DMS153 (cell line): ENCODE measurements around the gene HS2ST1.
"Not testable (repeated sequence)": the region's sequence is repeated elsewhere in the genome, so short reads cannot be mapped to it uniquely, and the experiment has no call there.

Experiments used
- DNase-seq: peaks from one replicate; lab custom pipeline; 2025; lab: John Stamatoyannopoulos, UW

The HS2ST1 gene

GRCh38 chr1:86925742-86926141 is 11.3 kb downstream of the HS2ST1 start:
- no peak for DNase-seq

GRCh38 chr1:86926883-86927282 is 12.4 kb downstream of the HS2ST1 start:
- DNase-seq, result no peak

GRCh38 chr1:86928819-86929218 is 14.4 kb downstream of the HS2ST1 start:
- DNase-seq, result no peak

DNA sequence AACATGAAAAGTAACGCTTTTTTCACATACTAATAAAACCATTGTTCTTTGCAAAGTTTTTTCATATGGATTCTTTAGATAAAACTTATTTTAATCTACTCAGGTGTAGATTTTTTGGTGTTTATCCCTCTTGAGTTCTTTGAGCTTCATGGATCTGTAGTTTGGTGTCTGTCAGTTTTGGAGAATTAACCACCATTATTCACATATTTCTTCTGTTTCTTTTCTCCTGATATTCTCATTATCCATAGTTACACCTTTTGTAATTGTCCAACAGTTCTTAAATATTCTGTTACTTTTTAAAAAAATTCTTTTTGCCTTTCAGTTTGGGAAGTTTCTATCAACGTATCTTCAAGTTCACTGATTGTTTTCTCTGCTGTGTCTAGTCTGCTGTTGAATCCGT is 18.6 kb downstream of the HS2ST1 start:
- DNase-seq, result no peak

GRCh38 chr1:86933562-86934377 is 19.3 kb downstream of the HS2ST1 start:
- peak; percentile 23 for DNase-seq

DNA sequence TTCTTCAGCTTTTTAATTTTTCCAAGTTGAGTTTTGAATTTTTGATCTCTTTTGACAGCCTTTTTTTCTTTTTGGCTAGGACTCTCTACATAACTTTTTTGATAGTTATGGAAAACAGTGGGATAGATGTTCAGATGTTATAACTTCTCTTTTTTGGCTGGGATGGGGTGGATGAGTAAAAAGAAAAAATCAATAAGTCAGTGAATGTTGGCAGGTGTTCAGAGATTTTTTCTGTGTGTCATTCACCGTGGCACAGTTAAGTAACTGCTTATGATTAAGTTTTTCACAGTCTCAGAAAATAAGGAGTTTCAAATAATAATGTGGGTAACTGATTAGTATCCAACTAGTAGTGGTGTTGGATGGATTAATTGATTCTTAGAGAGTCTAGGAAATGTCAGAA is 24.0 kb downstream of the HS2ST1 start:
- DNase-seq, result no peak

- DNase-seq, result no peak
Measured at GRCh38 chr1:86938855-86939254, 24.4 kb downstream of the HS2ST1 start.

GRCh38 chr1:86939406-86939805 is 25.0 kb downstream of the HS2ST1 start:
- DNase-seq, result no peak

DNA sequence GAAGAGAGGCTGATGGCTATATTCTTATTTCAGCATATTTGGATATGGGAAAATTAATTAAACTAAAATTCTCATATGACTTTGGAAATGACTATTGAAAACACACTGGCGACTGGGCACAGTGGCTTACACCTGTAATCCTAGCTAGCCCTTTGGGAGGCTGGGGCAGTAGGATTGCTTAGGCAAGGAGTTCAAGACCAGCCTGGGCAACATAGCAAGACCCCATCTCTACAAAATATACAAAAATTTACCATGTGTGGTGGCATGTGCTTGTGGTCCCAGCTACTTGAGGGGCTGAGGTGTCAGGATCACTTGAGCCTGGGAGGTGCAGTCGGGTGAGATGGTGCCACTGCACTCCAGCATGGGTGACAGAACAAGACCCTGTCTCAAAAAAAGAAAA is 26.2 kb downstream of the HS2ST1 start:
- DNase-seq, result no peak

DNA sequence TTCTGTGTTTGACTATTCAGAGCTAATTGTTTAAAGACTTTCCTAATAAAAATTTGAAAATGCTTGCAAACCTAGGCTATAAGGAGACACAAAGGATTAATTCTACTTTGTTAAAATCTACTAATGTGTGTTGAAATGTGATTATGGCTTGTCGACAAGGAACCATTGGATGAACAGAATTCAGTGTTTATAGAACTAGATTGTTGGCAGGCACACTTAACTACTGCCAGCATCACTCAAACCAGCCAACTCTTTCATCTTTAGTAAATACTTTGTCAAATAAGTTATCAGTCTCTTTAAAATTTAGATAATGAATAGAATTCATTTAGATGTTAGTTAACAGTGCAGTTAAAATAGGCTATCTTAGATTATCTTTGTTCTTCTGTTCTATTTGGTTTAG is 27.6 kb downstream of the HS2ST1 start:
- DNase-seq, result no peak

- DNase-seq, result no peak
Measured at GRCh38 chr1:86942743-86943142, 28.3 kb downstream of the HS2ST1 start.

DNA sequence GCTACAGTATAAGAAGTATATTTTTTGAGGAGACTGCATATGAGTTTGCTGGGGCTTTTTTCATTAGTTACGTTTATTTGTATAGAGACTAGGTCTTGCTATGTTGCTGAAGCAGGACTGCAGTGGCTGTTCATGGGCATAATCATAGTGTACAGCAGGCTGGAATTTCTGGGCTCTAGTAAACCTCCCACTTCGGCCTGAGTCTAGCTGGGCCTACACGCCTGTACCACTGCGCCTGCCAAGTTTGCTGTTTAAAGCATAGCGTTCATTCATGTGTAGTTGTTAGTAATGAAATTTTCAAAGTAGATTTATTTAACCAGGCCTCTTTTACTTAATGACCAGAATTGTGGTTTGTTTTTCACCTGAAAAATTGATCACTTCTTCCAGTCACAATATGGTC is 33.8 kb downstream of the HS2ST1 start:
- no peak for DNase-seq

- DNase-seq, result no peak
Measured at GRCh38 chr1:86950712-86951419, 36.4 kb downstream of the HS2ST1 start.

- DNase-seq, result no peak
Measured at GRCh38 chr1:86951430-86951829, 37.0 kb downstream of the HS2ST1 start.

DNA sequence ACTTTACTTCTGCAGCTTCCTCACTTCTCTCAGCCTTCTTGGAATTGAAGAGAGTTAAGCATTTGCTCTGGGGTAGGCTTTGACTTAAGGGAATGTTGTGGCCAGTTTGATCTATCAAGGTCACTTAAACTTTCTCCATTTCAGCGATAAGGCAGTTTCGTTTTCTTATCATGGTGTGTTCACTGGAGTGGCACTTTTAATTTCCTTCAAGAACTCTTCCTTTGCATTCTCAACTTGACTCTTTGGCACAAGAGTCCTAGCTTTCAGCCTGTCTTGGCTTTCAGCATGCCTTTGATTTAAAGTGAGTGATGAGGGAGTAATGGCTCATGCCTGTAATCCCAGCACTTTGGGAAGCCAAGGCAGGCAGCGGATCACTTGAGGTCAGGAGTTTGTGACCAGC is 38.7 kb downstream of the HS2ST1 start:
- no peak for DNase-seq

DNA sequence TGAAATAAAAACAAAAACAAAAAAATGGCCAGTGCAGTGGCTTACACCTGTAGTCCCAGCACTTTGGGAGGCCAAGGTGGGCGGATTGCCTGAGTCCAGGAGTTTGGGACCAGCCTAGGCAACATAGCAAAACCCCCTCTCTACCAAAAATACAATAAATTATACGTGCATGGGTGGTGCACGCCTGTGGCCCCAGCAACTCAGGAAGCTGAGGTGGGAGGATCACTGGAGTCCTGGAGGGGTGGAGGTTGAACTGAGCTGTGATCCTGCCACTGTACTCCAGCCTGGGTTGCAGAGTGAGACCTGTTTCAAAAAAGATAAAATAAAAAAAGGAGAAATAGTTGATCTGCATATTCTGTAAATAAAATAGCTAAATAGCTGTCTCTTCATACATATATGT is 41.2 kb downstream of the HS2ST1 start:
- no peak for DNase-seq

DNA sequence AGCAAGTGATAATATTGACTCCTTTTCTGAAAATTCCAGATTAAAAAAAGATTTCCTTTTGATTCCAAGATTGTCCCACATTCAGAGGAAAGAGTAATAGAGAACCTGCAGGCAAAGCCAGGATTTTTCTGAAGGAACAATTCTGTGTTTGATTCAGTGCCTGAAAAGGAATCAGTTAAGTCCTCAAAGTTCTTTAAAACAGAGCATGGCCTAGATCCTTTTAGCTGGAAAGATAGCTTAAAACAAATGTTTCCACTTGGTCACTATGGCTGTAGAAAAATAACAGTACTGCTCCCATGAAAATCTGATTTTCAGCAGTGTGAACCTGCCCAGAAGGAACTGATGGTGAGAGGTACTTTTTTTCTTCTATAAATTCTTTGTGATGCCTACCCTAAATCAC is 41.8 kb downstream of the HS2ST1 start:
- DNase-seq, result no peak

DNA sequence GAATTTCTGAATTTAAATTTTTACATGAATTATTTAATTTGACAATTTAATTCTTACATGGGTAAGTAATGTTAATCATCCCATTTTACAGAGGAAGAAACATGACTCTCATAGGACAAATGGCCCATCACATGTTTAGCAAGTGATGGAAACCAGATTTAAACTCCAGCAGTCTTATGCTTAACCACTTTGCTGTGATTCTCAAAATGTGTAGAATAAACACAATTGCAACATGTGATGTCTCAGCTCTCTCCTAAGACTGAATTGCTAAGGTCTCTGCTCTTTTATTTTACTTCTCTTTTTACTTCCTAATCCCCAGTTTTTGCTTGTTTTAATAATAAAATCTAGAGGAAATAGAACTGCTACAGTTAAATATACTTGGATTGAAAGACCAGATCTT is 42.8 kb downstream of the HS2ST1 start:
- no peak for DNase-seq

- DNase-seq, result no peak
Measured at GRCh38 chr1:86960548-86960947, 46.1 kb downstream of the HS2ST1 start.

GRCh38 chr1:86963841-86964240 is 49.4 kb downstream of the HS2ST1 start:
- DNase-seq, result not testable (repeated sequence)

- DNase-seq, result no peak
Measured at GRCh38 chr1:86965012-86965826, 50.8 kb downstream of the HS2ST1 start.

- DNase-seq, result no peak
Measured at GRCh38 chr1:86965827-86966182, 51.4 kb downstream of the HS2ST1 start.

DNA sequence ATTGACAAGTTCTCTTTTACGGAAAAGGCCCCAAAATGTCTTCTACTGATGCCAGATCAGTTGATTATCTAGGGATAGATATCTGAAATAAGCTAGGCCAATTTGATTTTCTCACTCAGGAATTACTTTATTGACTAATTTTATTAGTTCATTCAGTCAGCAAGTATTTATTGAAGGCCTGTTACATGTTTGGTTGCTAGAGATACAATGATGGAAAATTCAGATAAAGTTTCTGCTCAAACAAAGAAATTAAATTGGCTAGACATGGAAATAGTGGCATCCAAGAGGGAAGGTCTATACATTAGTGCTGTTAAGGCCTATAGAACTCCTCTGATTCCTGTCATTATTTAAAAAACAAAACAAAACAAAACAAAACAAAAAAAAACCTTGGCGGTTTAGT is 56.5 kb downstream of the HS2ST1 start:
- no peak for DNase-seq
